ENCODE results near the gene AVL9. TPM values are rescaled to one million over a fixed set of nuclear protein-coding genes. Genes with fewer than 3 reads are reported as not detected.

Gene AVL9
- total RNA-seq, 1 donor from 2014 or later: 39.8 TPM

DNA sequence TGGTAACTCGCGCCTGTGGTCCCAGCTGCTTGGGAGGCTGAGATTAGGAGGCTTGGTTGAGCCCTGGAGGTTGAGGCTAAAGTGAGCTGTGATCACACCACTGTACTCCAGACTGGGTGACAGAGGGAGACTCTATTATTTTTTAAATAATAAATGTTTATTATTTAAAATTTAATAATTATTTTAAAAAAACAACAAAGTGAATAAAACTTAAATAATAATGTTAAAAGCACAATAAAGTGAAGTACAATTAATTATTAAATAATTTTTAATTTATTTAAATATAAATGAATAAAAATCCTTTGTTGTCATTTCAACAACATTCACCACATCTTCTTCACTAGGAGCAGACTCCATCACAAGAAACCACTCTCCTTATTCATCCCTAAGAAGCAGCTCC is 64.8 kb downstream of the AVL9 start:
- H3K27me3 Mint-ChIP-seq (ENCODE audit: insufficient read depth, low read depth): no peaks in the 10 kb centered on the region
- no peaks in the 10 kb centered on the region for H3K79me2 ChIP-seq (ENCODE audit: low read depth)
- no peaks in the 10 kb centered on the region for H3F3A ChIP-seq (ENCODE audit: low read depth)
- peaks cover 12% of the 10 kb centered on the region for H3K36me3 ChIP-seq
- H3K4me3 ChIP-seq: no peak overlapping the region
- H3K36me3 Mint-ChIP-seq: peaks cover 21% of the 10 kb centered on the region
- no peak for DNase-seq (ENCODE audit: low spot score)
- H3K9me3 ChIP-seq (ENCODE audit: low read depth): no peaks in the 10 kb centered on the region
- no peak overlapping the region for H3K27ac ChIP-seq
- H4K20me1 ChIP-seq (ENCODE audit: low read depth): no peaks in the 10 kb centered on the region
- no peaks in the 10 kb centered on the region for H3K4me1 Mint-ChIP-seq
- no peaks in the 10 kb centered on the region for H3K27me3 ChIP-seq
- H3K9ac ChIP-seq: no peak overlapping the region
- H3K9me3 Mint-ChIP-seq: no peaks in the 10 kb centered on the region
- TF ChIP-seq EZH2 (IDR thresholded peaks at IDR 0.05) (no peak), EZH2phosphoT487 (IDR thresholded peaks at IDR 0.05) (no peak), CTCF (IDR thresholded peaks at IDR 0.05) (no peak)
- no peak overlapping the region for H3K27ac Mint-ChIP-seq
- H2AFZ ChIP-seq (replicated peaks): no peak overlapping the region
- H3K4me3 Mint-ChIP-seq: no peak overlapping the region
- no peaks in the 10 kb centered on the region for H3K4me1 ChIP-seq
- H3K4me2 ChIP-seq: no peak overlapping the region

- Histone ChIP-seq H3K4me2 (no peak overlapping the region), H3K36me3 (peaks cover 12% of the 10 kb centered on the region), H3F3A (ENCODE audit: low read depth) (no peaks in the 10 kb centered on the region), H3K27ac (no peak overlapping the region), H3K4me3 (no peak overlapping the region), H3K4me1 (no peaks in the 10 kb centered on the region), H2AFZ (replicated peaks) (no peak overlapping the region), H3K27me3 (no peaks in the 10 kb centered on the region), H4K20me1 (ENCODE audit: low read depth) (no peaks in the 10 kb centered on the region), H3K9me3 (ENCODE audit: low read depth) (no peaks in the 10 kb centered on the region), H3K79me2 (ENCODE audit: low read depth) (no peaks in the 10 kb centered on the region), H3K9ac (no peak overlapping the region)
- H3K4me1 Mint-ChIP-seq: no peaks in the 10 kb centered on the region
- no peaks in the 10 kb centered on the region for H3K27me3 Mint-ChIP-seq (ENCODE audit: insufficient read depth, low read depth)
- no peaks in the 10 kb centered on the region for H3K9me3 Mint-ChIP-seq
- no peak for TF ChIP-seq CTCF (IDR thresholded peaks at IDR 0.05)
- TF ChIP-seq EZH2phosphoT487 (IDR thresholded peaks at IDR 0.05): no peak
- no peak for TF ChIP-seq EZH2 (IDR thresholded peaks at IDR 0.05)
- no peak for DNase-seq (ENCODE audit: low spot score)
- H3K27ac Mint-ChIP-seq: no peak overlapping the region
- no peak overlapping the region for H3K4me3 Mint-ChIP-seq
- peaks cover 21% of the 10 kb centered on the region for H3K36me3 Mint-ChIP-seq
These were observed 66.3 kb downstream of the AVL9 start for GRCh38 chr7:32561613-32562012.

GRCh38 chr7:32564542-32564941 is 69.3 kb downstream of the AVL9 start:
- Histone ChIP-seq H3K4me1 (no peaks in the 10 kb centered on the region), H3K36me3 (peaks cover 5% of the 10 kb centered on the region), H3K9me3 (ENCODE audit: low read depth) (no peaks in the 10 kb centered on the region), H3K9ac (no peak overlapping the region), H3K27ac (no peak overlapping the region), H4K20me1 (ENCODE audit: low read depth) (no peaks in the 10 kb centered on the region), H3K79me2 (ENCODE audit: low read depth) (no peaks in the 10 kb centered on the region), H3K27me3 (no peaks in the 10 kb centered on the region), H2AFZ (replicated peaks) (no peak overlapping the region), H3K4me2 (no peak overlapping the region), H3F3A (ENCODE audit: low read depth) (no peaks in the 10 kb centered on the region), H3K4me3 (no peak overlapping the region)
- no peaks in the 10 kb centered on the region for H3K9me3 Mint-ChIP-seq
- no peak for TF ChIP-seq EZH2 (IDR thresholded peaks at IDR 0.05)
- no peak for TF ChIP-seq EZH2phosphoT487 (IDR thresholded peaks at IDR 0.05)
- TF ChIP-seq CTCF (IDR thresholded peaks at IDR 0.05): no peak
- no peak overlapping the region for H3K27ac Mint-ChIP-seq
- peaks cover 17% of the 10 kb centered on the region for H3K36me3 Mint-ChIP-seq
- no peaks in the 10 kb centered on the region for H3K27me3 Mint-ChIP-seq (ENCODE audit: insufficient read depth, low read depth)
- no peak for DNase-seq (ENCODE audit: low spot score)
- no peak overlapping the region for H3K4me3 Mint-ChIP-seq
- no peaks in the 10 kb centered on the region for H3K4me1 Mint-ChIP-seq

Measured in neural progenitor cell (in vitro differentiated cells).